Globus pallidus (tissue), 1 donor: ENCODE data around the gene MTX1.
"Not testable (repeated sequence)": the region's sequence is repeated elsewhere in the genome, so short reads cannot be mapped to it uniquely, and the experiment has no call there.

ENCODE experiments used
- DNase-seq: peaks from one replicate; pipeline ENCODE4 v3.0.0-alpha.2; 2015; ENCODE audit warnings: low spot score

Gene MTX1

DNA sequence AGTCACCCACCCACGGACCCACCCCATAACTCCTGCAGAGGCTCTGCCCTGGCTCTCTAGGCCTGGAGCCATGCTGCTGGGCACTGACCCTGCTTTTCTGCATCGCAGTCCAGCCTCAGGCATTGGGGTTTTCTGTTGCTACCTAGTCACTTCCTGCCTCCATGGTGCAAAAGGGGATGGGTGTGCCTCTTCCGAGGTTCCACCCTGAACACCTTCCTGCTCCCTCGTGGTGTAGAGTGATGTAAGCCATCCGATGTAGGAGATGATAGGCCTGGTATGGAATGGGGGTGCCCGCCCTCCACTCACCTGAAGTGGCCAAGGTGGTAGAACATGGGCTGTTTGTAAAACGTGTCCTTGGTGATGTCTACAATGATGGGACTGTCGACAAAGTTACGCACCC, 26.9 kb downstream of the MTX1 start:
- DNase-seq: not testable (repeated sequence)

GRCh38 chr1:155236451-155236850, 28.0 kb downstream of the MTX1 start:
- no peak for DNase-seq

- peak; percentile 87 for DNase-seq
These were observed 32.7 kb downstream of the MTX1 start for GRCh38 chr1:155241069-155241679.

GRCh38 chr1:155241841-155242264, 33.4 kb downstream of the MTX1 start:
- DNase-seq: no peak

GRCh38 chr1:155242805-155243358, 34.4 kb downstream of the MTX1 start:
- DNase-seq: no peak

GRCh38 chr1:155244368-155245162, 36.1 kb downstream of the MTX1 start:
- peak; percentile 99 for DNase-seq

DNA sequence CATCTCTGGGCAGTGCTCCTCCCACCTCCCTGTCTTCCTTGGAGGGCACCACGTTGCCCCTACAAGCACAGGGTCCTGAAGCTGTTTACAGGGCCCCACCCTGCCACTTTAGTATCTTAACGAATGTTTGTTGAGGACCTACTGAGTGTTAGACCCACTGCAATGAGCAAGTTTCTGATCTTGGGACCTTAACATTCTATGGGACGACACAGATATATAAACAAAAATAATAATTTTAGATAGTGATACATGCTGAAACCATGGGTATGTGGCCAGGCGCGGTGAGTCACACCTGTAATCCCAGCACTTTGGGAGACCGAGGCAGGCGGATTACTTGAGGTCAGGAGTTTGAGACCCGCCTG, 36.6 kb downstream of the MTX1 start:
- DNase-seq: no peak

GRCh38 chr1:155246796-155247195, 38.3 kb downstream of the MTX1 start:
- DNase-seq: not testable (repeated sequence)

GRCh38 chr1:155247667-155248553, 39.4 kb downstream of the MTX1 start:
- DNase-seq: no peak

GRCh38 chr1:155250246-155250632, 41.7 kb downstream of the MTX1 start:
- no peak for DNase-seq

DNA sequence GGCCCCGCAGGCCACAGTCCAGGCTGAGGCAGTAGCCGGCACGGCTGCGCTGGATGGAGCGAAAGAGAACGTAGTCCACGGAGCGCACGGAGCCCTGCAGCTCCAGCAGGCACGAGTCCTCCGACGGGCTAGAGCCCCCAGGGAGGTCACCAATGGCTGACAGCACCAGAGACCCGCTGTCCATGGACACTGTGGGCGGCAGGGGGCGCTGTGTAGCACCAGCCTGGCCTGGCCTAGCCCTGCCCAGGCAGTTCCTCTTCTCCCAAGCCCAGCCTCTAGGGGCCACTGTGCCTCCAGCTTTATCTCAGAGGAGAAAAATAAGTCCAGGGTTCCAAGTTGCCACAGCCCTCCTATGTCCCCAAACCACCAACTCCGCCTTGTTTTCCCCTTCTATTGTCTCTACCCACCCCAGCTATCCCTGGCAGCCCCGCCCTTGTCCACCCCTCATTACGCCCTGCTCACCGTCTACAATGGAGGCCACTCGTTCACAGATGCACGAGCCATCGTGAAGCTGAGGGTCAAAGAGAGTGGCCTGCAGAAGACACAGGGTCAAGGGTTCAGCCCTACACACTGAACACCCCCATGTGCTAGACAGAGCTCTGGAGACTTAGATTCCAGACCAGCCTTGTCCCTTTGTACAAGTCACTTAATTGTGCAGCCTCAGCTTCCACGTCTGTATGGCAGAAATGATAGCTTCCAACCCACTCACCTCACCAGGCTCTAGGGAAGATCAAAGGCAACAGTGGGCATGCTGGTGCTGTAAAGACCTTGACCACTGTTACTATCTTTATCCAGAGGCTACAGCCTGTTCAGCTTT, 42.3 kb downstream of the MTX1 start:
- peak; percentile 92 for DNase-seq

GRCh38 chr1:155251566-155251965, 43.1 kb downstream of the MTX1 start:
- no peak for DNase-seq

DNA sequence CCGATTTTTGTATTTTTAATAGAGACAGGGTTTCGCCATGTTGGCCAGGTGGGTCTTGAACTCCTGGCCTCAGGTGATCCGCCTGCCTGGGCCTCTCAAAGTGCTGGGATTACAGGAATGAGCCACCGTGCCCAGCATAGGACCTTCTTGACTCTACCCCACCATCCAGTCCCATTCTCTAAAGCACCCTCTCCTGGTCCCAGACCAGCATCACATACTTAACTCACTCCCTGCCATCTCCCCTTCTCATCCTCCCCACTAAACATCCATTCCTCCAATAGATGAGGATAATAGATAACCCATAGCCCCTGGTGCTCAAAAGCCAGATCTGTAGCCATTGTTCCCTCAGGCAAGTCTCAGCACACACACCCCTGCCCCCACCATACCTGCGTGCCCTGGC, 44.7 kb downstream of the MTX1 start:
- no peak for DNase-seq

GRCh38 chr1:155253797-155254196, 45.3 kb downstream of the MTX1 start:
- DNase-seq: no peak

DNA sequence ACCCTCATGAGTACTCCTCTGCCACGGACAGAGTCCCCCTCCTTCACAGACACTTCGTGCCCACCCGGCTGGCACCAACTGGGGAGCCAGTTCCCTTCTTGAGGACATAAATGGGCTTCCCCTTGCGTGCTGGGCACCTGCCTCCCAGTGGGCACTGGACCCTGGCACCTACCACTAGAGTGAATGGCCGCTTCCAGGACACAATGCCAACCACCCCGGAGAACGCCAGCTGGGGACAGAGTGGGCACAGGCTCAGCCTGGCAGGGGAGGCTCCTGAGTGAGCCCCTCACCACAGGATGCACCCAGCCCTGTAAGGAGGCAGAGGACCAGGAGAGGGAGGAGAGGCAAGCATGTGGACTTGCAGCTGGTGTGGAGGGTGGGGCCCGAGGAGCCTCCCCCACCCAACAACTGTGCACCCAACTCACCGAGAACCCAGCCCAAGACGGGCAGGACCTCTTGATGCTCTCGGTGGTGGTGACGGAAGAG, 45.8 kb downstream of the MTX1 start:
- no peak for DNase-seq

DNA sequence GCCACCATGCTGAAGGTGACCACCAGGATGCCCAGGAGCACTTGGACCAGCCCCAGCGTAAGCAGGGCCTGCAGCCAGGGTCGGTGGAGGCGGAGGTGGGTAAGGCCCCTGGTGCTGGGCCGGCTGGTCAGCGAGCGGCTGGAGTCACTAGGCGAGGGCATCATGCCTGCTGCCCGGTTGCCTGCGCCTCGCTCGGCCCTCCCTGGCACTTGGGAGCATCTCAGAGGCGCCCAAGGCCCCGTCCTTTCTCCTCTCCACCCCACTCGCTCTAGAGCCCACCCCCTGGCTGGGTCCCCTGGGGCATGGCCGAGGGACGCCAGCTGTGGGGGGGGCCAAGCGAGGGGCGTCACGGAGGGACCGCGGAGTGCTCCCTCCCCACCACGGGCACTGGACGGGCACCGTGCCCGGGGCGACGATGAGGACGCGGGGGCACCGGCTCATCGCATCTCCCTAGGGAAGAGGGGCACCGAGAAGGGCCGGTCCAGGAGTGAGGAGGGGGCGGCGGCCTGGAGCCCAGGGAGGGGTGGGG, 46.3 kb downstream of the MTX1 start:
- DNase-seq: no peak

- peak; percentile 89 for DNase-seq
These were observed 46.9 kb downstream of the MTX1 start, which contains the start of gene ENTREP3 for GRCh38 chr1:155255243-155256007. ENTREP3 (minus strand) TSS chr1:155255483; CDS start chr1:155254877, 606 bp downstream.

DNA sequence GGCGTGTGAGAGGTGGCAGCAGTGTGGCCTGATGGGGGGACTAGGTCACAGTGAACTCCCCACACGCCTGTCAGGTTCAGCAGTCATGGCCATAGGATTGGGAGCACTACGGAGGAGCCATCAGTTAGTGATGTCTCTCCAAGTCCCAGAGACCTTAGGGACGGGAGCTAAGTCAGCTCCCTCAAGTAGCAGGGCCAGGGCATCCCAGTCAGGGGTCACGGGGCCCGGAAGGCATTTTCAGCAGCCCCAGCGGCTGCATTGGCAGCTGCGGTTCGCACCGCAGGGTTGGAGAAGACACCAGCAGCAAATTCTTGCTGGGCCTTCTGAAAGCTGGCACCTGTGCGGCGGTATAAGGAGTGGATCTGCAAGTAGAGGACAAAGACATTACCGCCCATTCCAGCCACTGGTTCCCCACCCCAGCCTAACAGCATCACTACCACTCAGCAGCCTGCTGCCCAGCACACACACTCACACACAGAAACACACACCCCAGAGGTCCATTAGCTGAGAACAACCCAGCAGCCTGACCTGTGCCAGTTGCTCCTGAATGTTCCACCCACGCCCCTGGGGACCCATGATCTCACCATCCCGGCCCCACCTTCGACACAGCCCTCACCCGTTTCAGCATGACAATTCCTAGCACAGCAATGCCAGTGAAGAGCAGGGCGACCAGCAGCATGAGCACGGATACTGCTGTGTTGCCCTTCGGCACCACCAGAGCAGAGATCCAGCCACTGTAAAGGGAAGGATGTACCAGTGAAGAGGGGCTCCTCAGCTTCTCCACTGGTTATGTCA, 47.8 kb downstream of the MTX1 start:
- no peak for DNase-seq

DNA sequence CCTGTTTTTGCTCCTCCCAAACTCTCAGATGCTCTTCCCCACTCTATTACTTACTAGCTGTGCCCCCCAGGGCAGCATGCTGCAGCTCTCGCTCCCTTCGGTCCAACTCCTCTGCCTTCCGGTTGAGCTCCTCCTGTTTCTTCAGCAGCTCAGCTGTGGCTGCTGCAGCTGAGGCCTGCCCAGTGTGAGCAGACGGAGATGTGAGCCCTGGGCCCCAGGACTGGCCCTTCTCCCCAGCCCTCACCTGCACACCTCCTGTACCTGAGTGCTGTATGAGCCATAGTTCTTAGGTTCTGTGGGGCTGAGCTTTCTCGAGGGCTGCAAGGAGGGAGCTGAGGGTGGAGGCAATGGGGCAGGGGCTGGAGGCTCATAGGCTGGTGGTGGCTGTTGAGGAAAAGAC, 51.8 kb downstream of the MTX1 start:
- no peak for DNase-seq
